Hematopoietic multipotent progenitor cell treated with erythropoietin and hydrocortisone succinate and interleukin-3 and kit ligand, for 4 days (in vitro differentiated cells): ENCODE measurements around the gene SPPL3.

Source experiments
- DNase-seq: peaks from one replicate; pipeline ENCODE4 v3.0.0-alpha.2; 2015

Gene SPPL3

DNA sequence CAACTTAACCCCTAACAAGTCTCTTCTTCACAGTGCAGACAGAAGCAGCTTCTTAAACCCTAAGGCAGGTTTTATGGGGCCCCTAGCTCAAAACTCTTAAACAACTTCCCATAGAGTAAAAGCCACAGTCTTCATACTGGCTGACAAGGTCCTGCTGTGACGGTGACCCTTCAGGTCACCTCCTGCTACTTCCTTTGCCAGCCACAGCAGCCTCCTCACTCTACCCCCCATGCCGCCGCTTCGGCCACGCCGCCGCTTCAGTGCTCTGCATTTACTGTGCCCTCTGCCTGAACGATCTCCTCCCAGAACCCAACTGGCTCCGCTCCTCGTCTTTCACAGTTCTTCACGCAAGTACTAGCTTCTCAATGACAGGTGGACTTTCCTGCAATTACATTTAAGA lies 133.1 kb downstream of the SPPL3 start:
- no peak for DNase-seq

DNA sequence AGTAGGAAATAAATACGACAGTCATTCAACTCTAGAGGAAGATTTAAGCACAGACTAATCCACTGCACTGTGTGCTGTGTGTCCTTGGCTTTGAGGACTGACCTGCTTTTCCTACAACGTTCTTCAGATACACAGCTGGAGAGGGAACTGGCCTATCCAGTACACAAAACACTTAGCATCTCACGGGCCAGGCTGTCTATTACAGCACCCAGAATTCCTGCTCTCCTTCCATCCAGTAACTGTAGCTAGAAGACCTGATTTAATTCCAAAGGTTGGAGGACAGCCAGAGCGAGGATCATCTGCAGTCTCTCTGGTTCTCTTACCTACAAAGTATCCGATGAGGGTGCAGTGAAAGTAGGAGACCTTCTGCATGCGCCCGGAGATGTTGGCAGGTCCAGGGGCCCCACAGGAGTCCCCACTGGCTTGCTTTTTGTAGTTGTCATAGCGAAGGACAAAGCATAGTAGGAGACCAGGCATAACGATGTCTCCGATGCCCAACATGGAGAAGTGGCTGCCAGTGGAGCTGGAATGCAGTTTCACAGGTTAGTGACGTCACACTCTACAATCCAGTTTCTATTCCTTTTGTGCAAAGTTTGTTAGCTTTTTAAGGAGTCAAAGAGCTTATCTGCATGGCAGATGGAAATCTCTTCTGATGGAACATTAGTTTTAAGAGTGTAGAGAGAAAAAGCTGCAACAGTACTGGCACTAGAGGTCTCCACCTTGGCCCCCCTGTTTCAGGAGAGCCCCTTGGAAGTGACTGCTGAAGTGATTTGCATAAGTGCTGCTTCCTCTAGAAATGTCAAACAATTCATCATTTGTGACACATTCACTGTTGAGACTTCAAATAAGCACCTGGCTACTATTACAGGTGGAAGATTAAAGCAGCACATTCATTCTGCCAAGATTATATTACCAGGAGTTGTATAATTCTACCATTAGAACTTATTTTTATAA lies 136.8 kb downstream of the SPPL3 start:
- DNase-seq: no peak

DNA sequence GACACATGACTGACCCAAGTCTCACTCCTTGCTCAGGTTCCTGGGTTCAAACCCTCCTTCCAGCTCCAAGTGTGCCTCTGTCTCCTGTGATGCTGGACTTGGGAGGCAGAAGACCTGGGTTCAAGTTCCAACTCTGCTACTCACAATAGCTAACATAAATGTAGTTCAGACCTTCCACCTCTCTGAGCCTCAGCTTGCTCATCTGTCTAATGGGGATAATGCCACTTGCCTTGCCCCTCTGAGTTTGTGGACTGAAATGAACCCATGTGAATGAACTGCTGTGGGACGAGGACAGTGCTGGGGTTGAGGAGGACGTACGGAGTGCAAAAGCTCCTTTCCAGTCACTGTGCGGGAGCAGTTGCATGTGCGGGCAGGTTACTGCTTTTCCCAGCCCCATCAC lies 137.6 kb downstream of the SPPL3 start:
- DNase-seq: no peak

DNA sequence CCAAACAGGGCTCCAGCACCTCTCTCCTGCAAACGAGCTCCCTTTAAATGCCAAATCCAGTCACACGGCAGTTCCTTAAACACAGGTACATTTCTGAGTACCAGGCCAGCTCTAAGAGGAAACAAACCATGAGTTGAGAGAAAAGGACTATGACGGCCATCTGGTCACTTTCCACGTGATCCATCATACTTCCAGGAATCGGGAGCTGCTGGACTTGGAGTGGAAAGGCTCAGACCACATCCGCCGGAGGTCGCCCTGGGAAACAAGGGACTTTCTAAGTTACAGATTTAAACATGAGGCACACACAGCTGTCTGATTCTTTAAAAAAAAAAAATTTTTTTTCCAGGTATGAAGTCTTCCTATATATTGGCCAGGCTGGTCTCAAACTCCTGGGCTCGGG lies 139.3 kb downstream of the SPPL3 start:
- no peak for DNase-seq

DNA sequence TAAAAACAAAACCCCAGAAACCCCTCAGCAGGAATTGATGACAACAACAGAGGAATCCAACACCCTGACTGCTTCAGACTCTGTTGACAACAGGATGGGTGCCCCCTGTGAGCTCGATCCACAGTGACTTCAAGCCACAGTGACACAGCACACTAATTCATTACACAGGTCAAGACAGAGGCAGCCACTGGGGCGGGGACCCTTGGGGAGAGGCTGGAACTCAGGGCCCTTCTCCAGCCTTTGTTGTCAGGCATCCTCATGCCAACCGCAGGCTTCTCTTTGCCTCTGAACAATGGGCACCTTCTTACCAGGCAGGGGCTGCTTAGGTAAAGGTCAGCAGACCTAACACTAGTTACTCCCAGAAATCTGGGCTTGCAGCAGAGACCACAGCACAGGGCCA lies 140.9 kb downstream of the SPPL3 start:
- DNase-seq: no peak

DNA sequence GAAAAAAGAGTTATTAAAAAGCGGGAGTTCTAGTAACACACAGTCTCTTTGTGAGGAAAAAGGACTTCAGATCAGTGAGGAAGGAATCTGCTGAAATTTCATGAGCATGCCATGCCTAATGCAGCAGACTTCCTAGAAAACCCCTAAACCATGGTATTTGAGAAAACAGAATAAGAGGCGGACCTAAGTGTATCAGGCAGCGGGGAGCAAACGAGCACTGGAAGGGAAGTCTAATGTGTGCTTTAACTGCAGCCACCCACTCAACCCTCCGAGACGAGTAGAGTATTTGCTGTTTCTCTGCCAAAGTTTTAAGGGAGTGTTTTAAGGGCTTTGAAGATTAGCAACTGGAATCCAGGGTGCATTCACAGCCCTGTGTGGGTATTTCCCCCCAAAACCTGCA lies 142.1 kb downstream of the SPPL3 start:
- no peak for DNase-seq

DNA sequence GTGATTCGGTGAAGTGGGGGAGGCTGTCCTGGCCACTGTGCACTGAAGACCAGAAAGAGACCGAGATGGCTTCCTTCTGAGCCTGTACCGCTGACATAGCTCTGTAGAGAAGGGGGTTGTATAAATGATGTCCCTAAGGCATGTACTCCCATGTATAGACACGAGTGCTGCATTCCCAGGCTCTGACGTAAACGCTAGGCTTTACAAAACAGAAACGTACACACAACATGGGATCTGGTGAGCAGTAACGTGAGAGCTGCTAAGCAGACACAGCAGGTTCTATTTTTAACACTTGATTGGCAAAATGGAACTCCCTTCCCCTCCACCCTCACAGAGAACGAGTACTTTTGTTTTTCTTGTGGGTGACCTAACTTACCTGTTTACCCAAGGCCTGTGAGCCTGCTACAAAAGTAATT lies 142.6 kb downstream of the SPPL3 start:
- no peak for DNase-seq

DNA sequence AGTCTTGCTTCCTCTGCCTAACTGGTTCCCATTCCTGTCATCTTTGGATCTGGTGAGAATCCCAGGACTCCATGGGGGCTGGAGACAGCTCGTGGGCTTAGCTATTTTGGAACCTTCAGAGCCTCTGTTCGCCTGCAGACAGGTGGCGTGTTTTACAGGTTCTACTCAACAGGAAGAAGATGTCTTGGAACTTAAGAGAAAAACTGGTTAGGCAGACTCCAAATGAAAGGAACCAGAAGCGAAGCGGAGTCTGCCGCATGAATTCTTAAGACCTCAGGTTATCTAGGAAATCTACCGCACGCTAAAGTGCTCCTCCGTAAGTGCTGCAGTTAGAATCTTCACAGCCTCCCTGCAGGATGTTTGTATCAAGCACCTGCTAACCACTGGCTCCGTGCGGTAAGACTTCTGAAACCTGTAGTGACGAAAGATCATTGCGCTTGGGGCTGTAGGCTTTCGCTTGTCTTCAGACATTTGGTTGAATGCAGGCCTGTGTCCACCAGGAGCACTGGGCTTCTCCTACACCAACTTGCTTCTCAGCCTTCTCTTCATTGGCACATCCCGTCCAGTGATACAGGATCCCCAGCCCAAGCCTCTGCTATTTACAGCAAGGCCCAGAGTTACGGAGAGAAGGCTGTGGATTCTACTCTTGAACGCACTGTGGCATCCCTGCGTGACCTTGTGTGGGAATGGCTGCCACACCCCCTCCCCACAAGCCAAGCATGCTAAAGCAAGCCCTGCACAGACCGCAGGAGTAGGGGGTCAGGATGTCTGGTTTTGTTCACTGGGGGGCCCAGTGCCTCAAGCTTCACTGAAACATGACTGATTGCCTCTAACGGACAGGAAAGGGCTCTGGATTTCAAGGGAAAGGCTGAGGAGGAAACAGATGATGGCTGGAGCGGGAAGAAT lies 143.6 kb downstream of the SPPL3 start:
- no peak for DNase-seq

DNA sequence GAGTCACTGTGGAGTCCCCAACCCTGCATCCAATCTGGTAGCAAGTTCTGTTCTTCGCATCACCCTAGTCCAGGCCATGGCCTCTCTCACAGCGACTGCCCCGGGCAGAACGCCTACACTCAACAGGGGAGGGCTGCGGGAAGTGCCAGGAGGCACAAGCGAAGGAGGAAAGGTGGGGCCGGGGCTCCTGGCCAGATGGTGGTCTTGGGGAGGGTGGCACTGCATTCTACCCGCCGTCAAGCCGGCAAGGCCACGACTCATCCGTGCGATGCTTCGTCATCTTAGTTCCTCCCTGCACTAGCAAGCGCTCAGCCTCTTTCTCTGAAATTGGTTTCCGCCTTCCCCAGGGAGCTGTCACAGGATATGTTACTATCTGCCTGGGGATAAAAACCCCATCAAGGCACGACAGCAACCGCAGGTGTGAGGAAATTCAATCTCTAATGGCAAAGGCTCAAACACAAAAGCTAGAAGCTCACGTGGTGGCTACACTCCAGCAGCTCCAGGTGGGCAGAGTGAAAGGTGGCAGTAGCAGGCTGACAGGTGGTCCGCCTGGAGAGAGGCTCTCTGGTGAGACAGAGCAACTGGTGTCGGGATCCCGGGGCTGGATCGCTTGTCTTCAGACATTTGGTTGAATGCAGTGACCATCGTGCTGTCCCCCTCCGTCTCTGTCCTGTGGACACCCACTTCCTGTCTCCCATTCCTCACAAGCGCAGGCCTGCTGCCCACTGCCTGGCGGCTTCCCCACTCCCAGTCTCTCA lies 144.4 kb downstream of the SPPL3 start:
- DNase-seq: no peak

DNA sequence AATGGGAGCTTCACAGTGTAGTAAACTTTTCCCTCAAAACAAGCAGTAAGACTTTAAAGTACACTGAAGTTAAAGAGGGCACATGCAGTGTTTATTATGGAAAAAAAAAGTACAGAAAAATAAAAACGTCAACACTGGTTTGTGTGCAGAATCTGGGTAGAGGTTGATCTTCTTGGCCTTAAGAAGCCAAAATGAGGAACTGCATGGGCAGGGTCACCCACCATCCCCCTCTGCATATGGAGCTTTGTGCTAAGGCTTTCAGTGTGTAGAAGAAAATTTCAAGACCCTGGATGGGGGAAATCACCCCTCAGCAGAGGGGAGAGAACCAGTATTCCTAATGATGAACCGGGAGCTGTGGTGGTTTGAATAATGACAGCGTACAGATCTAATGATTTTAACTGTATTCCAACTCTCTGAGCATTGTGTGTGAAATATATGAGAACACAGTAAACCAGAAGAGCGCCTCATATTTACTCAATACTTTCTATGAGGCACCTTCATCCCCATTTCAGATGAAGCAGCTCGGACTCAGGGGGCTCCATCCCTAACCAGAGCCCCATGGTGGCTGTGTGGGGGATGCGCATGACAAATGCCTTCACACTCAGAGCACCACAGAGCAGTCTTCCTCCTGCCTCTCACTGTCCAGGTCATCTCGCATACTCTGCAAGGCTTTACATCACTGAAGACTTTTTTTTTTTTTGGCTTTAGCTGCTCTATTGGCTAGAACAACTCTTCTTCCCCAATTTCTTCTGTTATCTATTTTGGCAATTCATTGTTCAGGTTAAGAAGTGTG lies 145.2 kb downstream of the SPPL3 start:
- peak; percentile 32 for DNase-seq

DNA sequence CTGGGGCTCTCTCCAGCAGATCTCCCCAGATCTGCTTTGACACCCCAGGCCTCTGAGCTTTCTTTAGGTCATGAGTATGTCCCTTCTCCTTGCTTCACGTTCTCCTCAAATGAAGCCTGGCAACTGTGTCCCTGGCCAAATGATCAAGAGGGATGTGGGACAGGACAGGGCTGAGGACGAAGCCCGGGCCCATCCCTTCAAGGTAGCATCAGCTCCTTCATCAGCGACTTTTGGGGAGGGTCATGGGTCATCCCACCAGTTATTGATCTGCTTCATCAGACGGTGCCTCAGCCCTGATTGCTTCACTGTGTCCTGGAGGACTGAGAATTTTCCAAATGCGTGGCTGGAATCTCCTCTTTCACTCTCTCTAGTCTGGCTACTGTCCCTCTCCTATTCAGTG lies 146.2 kb downstream of the SPPL3 start:
- DNase-seq: no peak

DNA sequence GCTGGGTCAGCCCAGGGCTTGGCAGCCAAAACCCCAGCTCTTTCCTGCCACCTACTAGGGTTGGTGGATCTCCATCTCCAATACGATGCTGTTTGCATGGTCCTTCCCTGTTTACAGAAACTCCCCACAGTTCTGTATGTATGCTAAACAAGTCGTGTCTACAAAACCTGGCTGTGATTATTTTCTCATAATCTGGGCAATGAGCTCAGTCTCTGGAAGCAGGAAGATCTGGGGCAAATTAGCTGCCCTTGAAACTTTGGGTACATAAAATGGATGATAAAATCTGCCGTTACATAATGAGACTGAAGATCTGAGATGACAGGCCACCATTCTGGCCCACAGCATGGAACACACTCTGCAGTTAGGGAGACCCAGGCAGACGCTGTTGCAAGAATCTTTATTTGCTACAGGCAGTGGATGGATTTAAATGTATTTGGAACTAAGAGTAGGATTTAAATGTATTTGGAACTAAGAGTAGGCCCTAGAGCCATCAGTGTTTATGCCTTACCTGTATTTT lies 146.9 kb downstream of the SPPL3 start:
- no peak for DNase-seq

DNA sequence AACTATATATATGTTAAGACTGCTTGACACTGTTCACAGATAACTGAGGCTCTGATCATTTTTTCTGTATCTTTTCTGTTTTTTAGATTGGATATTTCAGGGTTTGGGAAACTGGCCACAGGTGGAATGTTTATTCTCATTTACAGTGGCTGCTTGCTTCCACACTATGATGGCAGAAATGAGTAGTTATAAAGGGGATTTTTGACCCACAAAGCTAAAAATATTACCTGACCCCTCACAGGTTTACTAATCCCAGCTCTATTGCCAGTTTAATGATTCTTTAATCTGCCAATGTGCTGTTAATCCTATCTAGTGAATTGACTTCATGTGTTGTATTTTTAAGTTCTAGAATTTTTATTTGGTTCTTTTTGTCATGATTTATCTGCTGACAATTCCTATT lies 148.9 kb downstream of the SPPL3 start:
- DNase-seq: no peak

DNA sequence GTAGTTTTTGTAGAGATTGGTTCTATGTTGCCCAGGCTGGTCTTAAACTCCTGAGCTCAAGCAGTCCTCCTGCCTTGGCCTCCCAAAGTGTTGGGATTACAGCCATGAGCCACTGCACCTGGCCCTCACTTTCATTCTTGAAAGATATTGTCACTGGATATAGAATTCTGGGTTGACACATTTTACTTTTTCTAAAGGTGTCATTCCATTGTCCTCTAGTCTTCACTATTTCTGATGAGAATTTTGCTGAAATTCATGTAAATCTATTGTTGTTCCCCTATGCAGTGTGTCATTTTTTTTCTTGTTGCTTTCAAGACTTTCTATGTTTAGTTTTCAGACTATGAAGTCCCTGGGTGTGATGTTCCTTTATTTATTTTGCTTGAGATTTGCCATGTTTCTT lies 149.4 kb downstream of the SPPL3 start:
- no peak for DNase-seq

DNA sequence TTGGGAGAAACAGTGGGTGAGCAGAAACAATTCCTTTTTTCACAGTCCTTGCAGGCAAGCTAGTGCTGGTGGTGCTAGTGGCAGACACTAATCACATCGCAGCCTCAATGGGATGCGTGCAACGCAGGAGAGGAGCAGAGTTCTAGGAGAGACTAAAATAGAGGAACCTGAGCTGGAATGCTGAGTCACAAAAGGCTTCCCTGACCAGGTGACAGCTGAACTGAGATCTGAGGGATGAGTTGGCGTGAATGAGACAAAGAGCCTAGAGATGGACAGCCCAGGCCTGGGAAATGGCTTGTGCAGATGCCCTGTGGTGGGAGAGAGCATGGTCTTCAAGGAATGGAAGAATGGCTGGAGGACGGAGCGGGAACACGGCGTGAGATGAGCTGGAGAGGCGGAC lies 152.8 kb downstream of the SPPL3 start:
- no peak for DNase-seq

DNA sequence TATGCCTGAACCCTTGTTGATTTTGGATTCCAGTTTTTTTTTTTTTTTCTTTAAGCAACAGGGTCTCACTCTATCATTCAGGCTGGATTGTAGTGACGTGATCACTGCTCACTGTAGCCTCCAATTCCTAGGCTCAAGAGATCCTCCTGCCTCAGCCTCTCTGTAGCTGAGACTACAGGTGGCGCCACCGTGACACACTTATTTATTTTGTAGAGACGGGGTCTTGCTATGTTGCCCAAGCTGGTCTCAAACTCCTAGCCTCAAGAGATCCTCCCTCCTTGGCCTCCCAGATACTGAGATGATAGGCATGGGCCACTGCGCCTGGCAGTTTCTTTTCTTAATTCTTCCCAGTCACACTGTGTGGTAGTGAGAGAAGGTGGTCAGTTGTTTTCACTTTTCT lies 153.4 kb downstream of the SPPL3 start:
- DNase-seq: no peak

DNA sequence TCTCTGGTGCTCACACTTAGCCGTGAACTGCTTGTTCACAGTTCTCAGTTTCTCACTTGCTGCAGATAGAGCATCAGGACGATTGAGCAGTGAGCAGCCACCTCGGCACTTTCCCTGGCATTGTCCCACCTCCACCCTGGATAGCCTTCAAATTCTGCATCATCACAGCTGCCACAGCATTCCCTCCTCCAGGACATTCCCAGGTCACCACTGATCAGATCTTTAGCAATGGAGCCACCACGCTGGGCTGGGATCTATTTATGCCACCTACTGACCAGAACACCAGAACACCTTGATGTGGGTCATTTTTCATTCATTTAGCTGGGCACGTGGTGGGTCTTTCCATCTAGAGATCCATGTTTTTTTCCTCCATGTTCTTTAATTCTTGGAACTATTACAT lies 154.9 kb downstream of the SPPL3 start:
- DNase-seq: no peak

DNA sequence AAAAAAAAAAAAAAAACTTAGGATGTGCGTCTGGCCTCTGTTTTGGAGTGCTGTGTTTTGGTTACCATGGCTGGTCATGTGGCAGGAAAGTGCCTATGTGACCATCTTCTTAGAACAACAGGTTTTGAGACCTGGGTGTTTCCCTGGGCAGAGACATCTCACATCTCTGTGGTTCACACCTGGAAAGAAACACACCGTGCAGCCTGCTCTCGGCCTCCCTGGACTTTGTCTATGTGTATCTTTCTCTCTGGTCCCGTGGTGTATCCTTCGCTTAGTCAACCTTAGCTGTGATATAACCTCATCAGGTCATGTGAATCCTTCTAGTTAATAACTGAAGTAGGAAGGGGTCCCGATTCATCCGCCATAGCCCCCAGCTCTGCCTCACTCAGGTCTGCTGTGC lies 155.9 kb downstream of the SPPL3 start:
- DNase-seq: no peak

DNA sequence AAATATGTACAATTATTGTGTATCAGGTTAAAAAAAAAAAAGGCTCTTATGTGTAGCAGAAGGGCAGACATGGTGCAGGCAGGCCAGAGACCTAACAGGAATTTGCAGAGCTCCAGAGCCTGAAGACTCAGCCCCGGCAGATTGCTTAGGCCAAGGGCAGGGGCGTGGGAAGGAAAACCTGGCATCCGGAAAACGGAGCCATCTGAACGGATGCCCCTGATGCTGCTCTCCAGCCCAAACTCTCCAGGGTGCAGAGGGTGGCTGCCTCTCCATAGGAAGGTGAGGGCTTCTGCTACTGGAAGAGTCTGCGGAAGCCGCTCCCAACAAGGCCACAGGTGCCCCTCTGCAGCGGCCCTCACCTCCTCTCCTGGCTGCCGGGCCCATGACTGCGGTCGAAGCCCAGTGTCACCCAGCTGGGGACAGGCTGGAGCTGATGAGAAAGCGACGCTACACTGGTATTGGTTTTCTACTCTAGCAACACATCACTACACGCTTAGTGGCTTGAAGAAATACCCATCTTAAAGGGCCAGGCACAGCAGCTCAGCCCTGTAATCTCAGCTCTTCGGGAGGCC lies 159.2 kb downstream of the SPPL3 start:
- DNase-seq: no peak

DNA sequence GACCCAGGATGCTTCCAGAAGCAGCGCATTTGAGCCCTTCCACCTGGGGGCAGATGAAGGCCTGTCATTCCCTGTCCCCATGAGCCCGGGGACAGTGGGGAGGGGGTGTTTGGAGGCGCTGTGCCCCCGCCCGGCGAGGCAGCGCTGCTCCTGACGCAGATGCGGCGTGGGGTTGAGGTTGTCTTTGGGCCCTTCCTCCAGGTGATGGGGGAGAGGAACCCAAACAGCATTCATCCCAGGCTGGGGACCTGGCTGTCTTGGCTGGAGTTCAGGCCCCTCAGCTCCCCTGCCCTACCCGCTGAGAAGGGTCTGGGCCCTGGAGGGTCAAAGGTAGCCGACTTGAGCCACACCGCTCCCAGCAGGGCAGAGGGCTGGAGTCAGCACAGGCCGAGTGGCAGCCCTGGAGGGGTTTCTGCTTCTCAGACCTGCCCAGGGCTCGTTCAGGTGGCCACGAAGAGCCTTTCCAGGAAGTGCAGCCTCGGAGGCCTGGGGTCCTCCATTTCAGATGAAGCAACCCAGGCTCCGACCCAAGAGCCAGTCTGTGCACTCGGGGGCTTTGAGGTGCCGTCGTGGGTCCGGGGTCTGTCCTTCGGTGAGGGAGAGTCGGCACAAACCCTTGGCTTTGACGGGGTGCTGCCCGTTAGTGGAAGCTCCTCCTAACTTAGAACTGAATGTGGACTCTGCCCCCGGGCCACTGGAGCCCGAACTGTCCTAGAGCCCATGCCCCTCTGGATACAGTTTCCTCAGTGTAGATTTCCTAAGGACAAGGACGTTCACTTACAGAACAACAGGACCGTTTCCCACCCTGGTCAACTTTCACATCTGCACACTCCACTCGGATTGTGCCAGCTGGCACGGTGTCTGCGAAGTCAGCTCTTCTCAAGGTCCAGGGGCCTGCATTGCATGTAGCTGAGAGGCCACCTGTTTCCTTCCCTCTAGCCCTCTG lies 162.4 kb downstream of the SPPL3 start:
- no peak for DNase-seq

DNA sequence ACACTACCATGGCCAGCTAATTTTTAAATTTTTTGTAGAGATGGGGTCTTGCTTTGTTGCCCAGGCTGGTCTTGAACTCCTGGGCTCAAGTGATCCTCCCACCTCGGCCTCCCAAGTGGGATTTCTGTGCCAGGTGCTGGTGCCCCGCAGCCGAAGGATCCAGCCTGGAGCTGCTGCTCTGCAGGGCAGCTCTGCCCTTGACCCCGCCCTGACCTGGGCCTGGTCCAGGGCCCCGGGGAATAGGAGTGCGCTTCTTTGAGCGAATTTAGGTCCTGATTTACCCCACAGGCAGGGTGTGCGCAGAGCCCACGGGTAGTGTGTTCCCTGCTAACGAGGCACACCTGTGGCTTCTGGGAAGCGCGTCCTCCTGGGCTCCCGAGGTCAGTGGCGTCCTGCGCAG lies 163.3 kb downstream of the SPPL3 start:
- no peak for DNase-seq
